Liver (tissue), 3 donors: Measurements from ENCODE around the gene AGPAT3.

ENCODE experiments used
- EGR1 ChIP-seq, 2 donors: IDR thresholded peaks; 2 replicates each; pipeline ENCODE4 v1.6.1; 2016 to 2018; ENCODE audit warnings: antibody characterized with exemption in 2 of 2, low read depth in 2 of 2
- GABPA ChIP-seq, 2 donors: IDR thresholded peaks in 1 of 2; conservative IDR thresholded peaks in 1 of 2; 2 replicates each; pipeline ENCODE4 v1.6.1; 2016; ENCODE audit warnings: antibody characterized with exemption in 2 of 2, mild to moderate bottlenecking in 1 of 2, moderate library complexity in 1 of 2
- JUND ChIP-seq, 2 donors: IDR thresholded peaks; 2 replicates each; pipeline ENCODE4 v1.6.1; 2016; ENCODE audit warnings: antibody characterized with exemption in 2 of 2
- NR2F2 ChIP-seq: IDR thresholded peaks from 2 replicates; pipeline ENCODE4 v1.6.1; 2016; ENCODE audit warnings: antibody characterized with exemption
- RAD21 ChIP-seq, 2 donors: IDR thresholded peaks; 2 replicates each; pipeline ENCODE4 v1.6.1; 2016; ENCODE audit warnings: antibody characterized with exemption in 2 of 2, mild to moderate bottlenecking in 2 of 2
- TAF1 ChIP-seq: conservative IDR thresholded peaks from 2 replicates; pipeline ENCODE4 v1.6.1; 2016; ENCODE audit warnings: antibody characterized with exemption, mild to moderate bottlenecking
- YY1 ChIP-seq: IDR thresholded peaks from 2 replicates; pipeline ENCODE4 v1.6.1; 2016; ENCODE audit warnings: antibody characterized with exemption, mild to moderate bottlenecking
- TF ChIP-seq, protein P1 (sequence below): fragments of 150-350 bp; IDR thresholded peaks from 2 replicates; pipeline ENCODE4 v1.5.1; 2017; ENCODE audit warnings: improper control_type of control experiment, low read depth, low read length; ENCODE audit not compliant: missing input control
- TF ChIP-seq, protein P2 (sequence below): IDR thresholded peaks from 2 replicates; pipeline ENCODE4 v1.6.1; 2016; ENCODE audit warnings: antibody characterized with exemption
- TF ChIP-seq, protein P3 (sequence below): IDR thresholded peaks from 2 replicates; pipeline ENCODE4 v1.6.1; 2016; ENCODE audit warnings: antibody characterized with exemption
- TF ChIP-seq, protein P4 (sequence below): IDR thresholded peaks from 2 replicates; pipeline ENCODE4 v1.6.1; 2016; ENCODE audit warnings: antibody characterized with exemption, mild to moderate bottlenecking
- donor health status: healthy.
- donor health status: healthy.

DNA sequence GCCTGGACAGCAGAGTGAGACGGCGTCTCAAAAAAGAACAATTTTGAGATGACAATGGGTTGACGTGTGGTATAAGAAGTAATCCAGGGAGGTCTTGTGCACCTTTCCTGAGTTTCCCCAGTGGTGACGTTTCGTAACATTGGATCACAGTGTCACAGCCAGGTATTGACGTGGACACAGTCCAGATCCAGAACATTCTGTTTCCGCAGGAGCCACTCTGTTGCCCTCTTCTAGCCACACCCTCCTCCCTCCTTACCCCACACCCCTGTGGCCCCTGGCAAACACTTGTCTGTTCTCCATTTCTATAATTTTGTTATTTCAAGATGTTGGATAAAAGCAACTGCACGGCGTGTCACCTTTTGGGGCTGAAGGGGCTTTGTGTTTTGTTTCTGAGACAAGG lies 140.6 kb downstream of the AGPAT3 start:
- TF ChIP-seq, protein P1, sequence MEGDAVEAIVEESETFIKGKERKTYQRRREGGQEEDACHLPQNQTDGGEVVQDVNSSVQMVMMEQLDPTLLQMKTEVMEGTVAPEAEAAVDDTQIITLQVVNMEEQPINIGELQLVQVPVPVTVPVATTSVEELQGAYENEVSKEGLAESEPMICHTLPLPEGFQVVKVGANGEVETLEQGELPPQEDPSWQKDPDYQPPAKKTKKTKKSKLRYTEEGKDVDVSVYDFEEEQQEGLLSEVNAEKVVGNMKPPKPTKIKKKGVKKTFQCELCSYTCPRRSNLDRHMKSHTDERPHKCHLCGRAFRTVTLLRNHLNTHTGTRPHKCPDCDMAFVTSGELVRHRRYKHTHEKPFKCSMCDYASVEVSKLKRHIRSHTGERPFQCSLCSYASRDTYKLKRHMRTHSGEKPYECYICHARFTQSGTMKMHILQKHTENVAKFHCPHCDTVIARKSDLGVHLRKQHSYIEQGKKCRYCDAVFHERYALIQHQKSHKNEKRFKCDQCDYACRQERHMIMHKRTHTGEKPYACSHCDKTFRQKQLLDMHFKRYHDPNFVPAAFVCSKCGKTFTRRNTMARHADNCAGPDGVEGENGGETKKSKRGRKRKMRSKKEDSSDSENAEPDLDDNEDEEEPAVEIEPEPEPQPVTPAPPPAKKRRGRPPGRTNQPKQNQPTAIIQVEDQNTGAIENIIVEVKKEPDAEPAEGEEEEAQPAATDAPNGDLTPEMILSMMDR: no peak
- TF ChIP-seq YY1 (no peak), RAD21 (IDR thresholded peaks at IDR 0.05) (no peak), GABPA (IDR thresholded peaks at IDR 0.05 in 1 of 2, conservative IDR thresholded peaks at IDR 0.05 in 1 of 2) (peak in 1 of 2 donors; percentile 44), EGR1 (IDR thresholded peaks at IDR 0.05; ENCODE audit: low read depth in 2 of 2) (no peak), JUND (IDR thresholded peaks at IDR 0.05) (no peak), TAF1 (no peak), NR2F2 (no peak)
- TF ChIP-seq, protein P2, sequence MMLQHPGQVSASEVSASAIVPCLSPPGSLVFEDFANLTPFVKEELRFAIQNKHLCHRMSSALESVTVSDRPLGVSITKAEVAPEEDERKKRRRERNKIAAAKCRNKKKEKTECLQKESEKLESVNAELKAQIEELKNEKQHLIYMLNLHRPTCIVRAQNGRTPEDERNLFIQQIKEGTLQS: no peak
- TF ChIP-seq, protein P3, sequence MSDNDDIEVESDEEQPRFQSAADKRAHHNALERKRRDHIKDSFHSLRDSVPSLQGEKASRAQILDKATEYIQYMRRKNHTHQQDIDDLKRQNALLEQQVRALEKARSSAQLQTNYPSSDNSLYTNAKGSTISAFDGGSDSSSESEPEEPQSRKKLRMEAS: no peak
- TF ChIP-seq, protein P4, sequence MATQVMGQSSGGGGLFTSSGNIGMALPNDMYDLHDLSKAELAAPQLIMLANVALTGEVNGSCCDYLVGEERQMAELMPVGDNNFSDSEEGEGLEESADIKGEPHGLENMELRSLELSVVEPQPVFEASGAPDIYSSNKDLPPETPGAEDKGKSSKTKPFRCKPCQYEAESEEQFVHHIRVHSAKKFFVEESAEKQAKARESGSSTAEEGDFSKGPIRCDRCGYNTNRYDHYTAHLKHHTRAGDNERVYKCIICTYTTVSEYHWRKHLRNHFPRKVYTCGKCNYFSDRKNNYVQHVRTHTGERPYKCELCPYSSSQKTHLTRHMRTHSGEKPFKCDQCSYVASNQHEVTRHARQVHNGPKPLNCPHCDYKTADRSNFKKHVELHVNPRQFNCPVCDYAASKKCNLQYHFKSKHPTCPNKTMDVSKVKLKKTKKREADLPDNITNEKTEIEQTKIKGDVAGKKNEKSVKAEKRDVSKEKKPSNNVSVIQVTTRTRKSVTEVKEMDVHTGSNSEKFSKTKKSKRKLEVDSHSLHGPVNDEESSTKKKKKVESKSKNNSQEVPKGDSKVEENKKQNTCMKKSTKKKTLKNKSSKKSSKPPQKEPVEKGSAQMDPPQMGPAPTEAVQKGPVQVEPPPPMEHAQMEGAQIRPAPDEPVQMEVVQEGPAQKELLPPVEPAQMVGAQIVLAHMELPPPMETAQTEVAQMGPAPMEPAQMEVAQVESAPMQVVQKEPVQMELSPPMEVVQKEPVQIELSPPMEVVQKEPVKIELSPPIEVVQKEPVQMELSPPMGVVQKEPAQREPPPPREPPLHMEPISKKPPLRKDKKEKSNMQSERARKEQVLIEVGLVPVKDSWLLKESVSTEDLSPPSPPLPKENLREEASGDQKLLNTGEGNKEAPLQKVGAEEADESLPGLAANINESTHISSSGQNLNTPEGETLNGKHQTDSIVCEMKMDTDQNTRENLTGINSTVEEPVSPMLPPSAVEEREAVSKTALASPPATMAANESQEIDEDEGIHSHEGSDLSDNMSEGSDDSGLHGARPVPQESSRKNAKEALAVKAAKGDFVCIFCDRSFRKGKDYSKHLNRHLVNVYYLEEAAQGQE: no peak
